B cell (primary cell): Measurements from ENCODE around the gene SCPEP1. TPM values are rescaled to one million over a fixed set of nuclear protein-coding genes. Genes with fewer than 3 reads are reported as not detected.

Experiments
- ATAC-seq: fragments of 200-7000 bp; cut with Tn5 transposase; one replicate; pipeline ENCODE4 v1.10.0; 2021; ENCODE audit warnings: low read depth, mild to moderate bottlenecking, moderate number of reproducible peaks, moderate library complexity
- CTCF ChIA-PET: fragments of 350-600 bp; sonication (Branson Sonifier 250); formaldehyde crosslinking; loops from one replicate; lab custom pipeline; 2021; ENCODE audit warnings: antibody characterized with exemption, inconsistent platforms; lab: Charles Lee
- POLR2A ChIA-PET: fragments of 350-600 bp; sonication (Branson Sonifier 250); formaldehyde crosslinking; loops from one replicate; lab custom pipeline; 2021; ENCODE audit warnings: antibody characterized with exemption; lab: Charles Lee
- DNase-seq: peaks from one replicate; pipeline ENCODE4 v3.0.0; 2013
- H2AFZ ChIP-seq: 2 replicates; pipeline ENCODE4 v1.6.1; 2012; ENCODE audit warnings: mild to moderate bottlenecking, low read depth, low read length; ENCODE audit not compliant: insufficient read depth, poor library complexity, severe bottlenecking
- H3K27ac ChIP-seq, 2 donors: 1 replicate in 1 of 2; 2 replicates in 1 of 2; pipeline ENCODE4 v1.5.1; 2012 to 2013; ENCODE audit warnings: low read length in 2 of 2, mild to moderate bottlenecking in 2 of 2, moderate library complexity in 1 of 2
- H3K27me3 ChIP-seq, 4 experiments: fragments of 200-600 bp in 1 of 4; sonication (generic) in 1 of 4; replicated peaks in 1 of 4; 1 replicate in 2 of 4; 2 replicates in 2 of 4; pipeline versions ENCODE4 v1.6.1 to v1.7.0; 2013 to 2016; ENCODE audit warnings: low read length in 3 of 4, mild to moderate bottlenecking in 2 of 4, mixed read lengths in 1 of 4, moderate library complexity in 1 of 4; ENCODE audit not compliant: insufficient read depth in 4 of 4, control insufficient read depth in 3 of 4; ENCODE audit errors: control extremely low read depth in 1 of 4
- H3K36me3 ChIP-seq, 2 experiments: replicated peaks in 1 of 2; 1 replicate in 1 of 2; 2 replicates in 1 of 2; pipeline versions ENCODE4 v1.6.1 to v1.7.1; 2013; ENCODE audit warnings: low read length in 1 of 2; ENCODE audit not compliant: insufficient read depth in 2 of 2, control insufficient read depth in 1 of 2; ENCODE audit errors: control extremely low read depth in 1 of 2, extremely low read depth in 1 of 2
- H3K4me1 ChIP-seq, 2 donors: fragments of 200-600 bp in 1 of 2; sonication (generic) in 1 of 2; 1 replicate in 1 of 2; 2 replicates in 1 of 2; pipeline versions ENCODE4 v1.5.1 to v1.6.1; 2013 to 2017; ENCODE audit warnings: low read length in 2 of 2; ENCODE audit not compliant: control insufficient read depth in 2 of 2, insufficient read depth in 2 of 2
- H3K4me2 ChIP-seq: replicated peaks from 2 replicates; pipeline ENCODE3; 2012; ENCODE audit warnings: mild to moderate bottlenecking, low read depth, low read length; ENCODE audit not compliant: poor library complexity, severe bottlenecking
- H3K4me3 ChIP-seq, 5 experiments: fragments of 200-600 bp in 1 of 5; sonication (generic) in 1 of 5; 1 replicate in 3 of 5; 2 replicates in 2 of 5; pipeline versions ENCODE4 v1.5.1 to v1.7.0; 2011 to 2016; ENCODE audit warnings: low read length in 4 of 5, mild to moderate bottlenecking in 4 of 5, low read depth in 2 of 5, control low read depth in 1 of 5, moderate library complexity in 1 of 5; ENCODE audit not compliant: insufficient read depth in 1 of 5; ENCODE audit errors: control extremely low read depth in 1 of 5, extremely low read depth in 1 of 5
- H3K79me2 ChIP-seq: fragments of 200-600 bp; sonication (generic); one replicate; pipeline ENCODE4 v1.6.0; 2016; ENCODE audit warnings: low read length; ENCODE audit not compliant: control insufficient read depth, insufficient read depth
- H3K9ac ChIP-seq: fragments of 200-600 bp; sonication (generic); 2 replicates; pipeline ENCODE4 v1.6.1; 2017; ENCODE audit warnings: mild to moderate bottlenecking, low read length, moderate library complexity
- H3K9me3 ChIP-seq, 3 donors: one replicate each; pipeline versions ENCODE4 v1.6.1 to v1.7.1; 2013; ENCODE audit warnings: low read length in 2 of 3; ENCODE audit not compliant: control insufficient read depth in 2 of 3, insufficient read depth in 1 of 3; ENCODE audit errors: control extremely low read depth in 1 of 3
- H4K20me1 ChIP-seq: 2 replicates; pipeline ENCODE4 v1.6.0; 2012; ENCODE audit warnings: mild to moderate bottlenecking, low read length; ENCODE audit not compliant: insufficient read depth, control insufficient read depth, poor library complexity, severe bottlenecking
- H3K27ac Mint-ChIP-seq: one replicate; pipeline ENCODE4 v1.8.0; 2021; ENCODE audit warnings: mixed read lengths
- H3K27me3 Mint-ChIP-seq: one replicate; pipeline ENCODE4 v1.8.0; 2021; ENCODE audit warnings: mixed read lengths
- H3K4me1 Mint-ChIP-seq: one replicate; pipeline ENCODE4 v1.8.0; 2021; ENCODE audit warnings: mixed read lengths
- H3K4me3 Mint-ChIP-seq: one replicate; pipeline ENCODE4 v1.8.0; 2021; ENCODE audit warnings: mixed read lengths
- H3K9me3 Mint-ChIP-seq: one replicate; pipeline ENCODE4 v1.8.0; 2022; ENCODE audit warnings: mixed read lengths; ENCODE audit not compliant: insufficient read depth
- CTCF ChIP-seq: fragments of 200-600 bp; IDR thresholded peaks from one replicate; pipeline ENCODE4 v1.8.0; 2022; ENCODE audit warnings: antibody characterized with exemption, mild to moderate bottlenecking
- EZH2 ChIP-seq: IDR thresholded peaks from 2 replicates; pipeline ENCODE4 v1.6.1; 2012; ENCODE audit warnings: borderline replicate concordance, low read depth, mild to moderate bottlenecking, moderate library complexity, low read length; ENCODE audit not compliant: insufficient read depth, poor library complexity, severe bottlenecking
- WGBS: methylation state at CpG from one replicate; pipeline ENCODE4 v1.1.5; 2013; ENCODE audit warnings: missing lambda C conversion rate; ENCODE audit not compliant: insufficient coverage; 5-methylcytosine and 5-hydroxymethylcytosine counted together
- intact Hi-C: fragments of 100-400 bp; cut with micrococcal nuclease; formaldehyde crosslinking; loops from one replicate; pipeline ENCODE4 v1.10.0; 2022
- polyA plus RNA-seq: library from polyadenylated mRNA; depleted of rRNA; stranded (reverse); fragments of >200 nt; gene quantifications from 2 replicates; pipeline ENCODE4 v1.2.3, GENCODE V29; 2012
- total RNA-seq, 2 donors: library from RNA; stranded (reverse); fragments of 120-200 nt in 1 of 2; gene quantifications; 1 replicate in 1 of 2; 2 replicates in 1 of 2; pipeline versions ENCODE4 v1.2.3 to v1.2.4, GENCODE V29; 2013 to 2022

SCPEP1 gene
- total and polyA plus RNA-seq, 2 donors (not counting 1 experiment from before 2014, with no cell fraction given): 66.6 to 121 TPM

DNA sequence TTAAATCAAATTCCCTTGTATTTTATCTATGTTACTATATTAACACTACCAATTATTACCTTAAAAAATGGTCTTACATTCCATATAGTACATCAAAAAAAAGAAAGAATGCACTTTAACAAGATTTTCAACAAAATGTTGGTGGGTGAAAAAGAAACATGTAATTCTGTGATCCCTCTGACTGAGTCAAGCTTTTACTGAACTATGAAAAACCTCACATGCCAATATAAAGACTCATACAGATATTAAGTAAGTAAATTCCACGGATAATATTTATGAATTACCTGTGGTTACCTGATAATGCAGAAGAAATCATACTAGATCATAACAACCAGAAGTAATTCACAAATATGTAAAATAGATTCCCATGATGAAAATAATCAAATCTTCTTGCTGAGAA is 29.4 kb upstream of the SCPEP1 start:
- WGBS: no CpG with 5 or more reads among the region's 1 CpG
- Histone ChIP-seq H3K79me2 (peaks cover 8% of the 10 kb centered on the region), H4K20me1 (no peaks in the 10 kb centered on the region), H3K4me1 (no peaks in the 10 kb centered on the region), H3K4me3 (no peak overlapping the region), H3K9ac (no peak overlapping the region), H2AFZ (no peak overlapping the region), H3K36me3 (peaks cover 3 to 46% of the 10 kb centered on the region in 2 experiments), H3K9me3 (no peaks in the 10 kb centered on the region), H3K4me2 (no peak overlapping the region), H3K27ac (no peak overlapping the region), H3K27me3 (no peaks in the 10 kb centered on the region)
- no peaks in the 10 kb centered on the region for H3K9me3 Mint-ChIP-seq
- H3K4me1 Mint-ChIP-seq: no peaks in the 10 kb centered on the region
- DNase-seq: no peak
- TF ChIP-seq CTCF (no peak), EZH2 (no peak)
- intact Hi-C loops: no loop called here
- ChIA-PET POLR2A (interaction anchor here (0.7 kb wide), 1 partner anchor 62 kb away, joined by 6 read pairs; no protein-coding TSS in a partner anchor), CTCF (interaction anchor here (0.6 kb wide), 1 partner anchor 13 kb away, joined by 3 read pairs; no protein-coding TSS in a partner anchor)
- ATAC-seq: no peak
- no peak overlapping the region for H3K4me3 Mint-ChIP-seq
- H3K27me3 Mint-ChIP-seq: no peaks in the 10 kb centered on the region
- no peak overlapping the region for H3K27ac Mint-ChIP-seq

DNA sequence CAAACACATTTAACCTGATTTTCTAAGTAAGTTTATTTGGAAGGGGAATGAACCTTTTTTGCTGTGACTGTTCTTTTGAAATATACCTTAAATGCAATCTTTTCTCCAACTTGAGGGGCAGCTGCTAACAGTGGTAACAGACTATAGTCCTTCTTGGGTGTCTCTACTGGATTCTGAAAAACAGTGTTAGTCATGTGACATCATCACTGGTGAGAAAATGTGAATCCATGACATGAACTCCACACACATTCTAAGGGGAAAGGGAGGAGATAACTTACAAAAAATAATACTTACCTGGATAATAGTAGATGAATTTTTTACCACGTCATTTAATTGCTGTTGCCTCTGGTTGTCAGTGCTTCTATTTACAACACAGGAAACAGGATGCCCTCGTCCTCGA is 28.3 kb upstream of the SCPEP1 start:
- Mint-ChIP-seq H3K4me1 (no peaks in the 10 kb centered on the region), H3K27ac (no peak overlapping the region), H3K4me3 (no peak overlapping the region), H3K27me3 (no peaks in the 10 kb centered on the region), H3K9me3 (no peaks in the 10 kb centered on the region)
- Histone ChIP-seq H3K9ac (no peak overlapping the region), H3K4me1 (no peaks in the 10 kb centered on the region), H3K27ac (no peak overlapping the region), H3K36me3 (peaks cover 3 to 40% of the 10 kb centered on the region in 2 experiments), H2AFZ (no peak overlapping the region), H3K9me3 (no peaks in the 10 kb centered on the region), H3K79me2 (peaks cover 8% of the 10 kb centered on the region), H4K20me1 (no peaks in the 10 kb centered on the region), H3K27me3 (no peaks in the 10 kb centered on the region), H3K4me3 (no peak overlapping the region), H3K4me2 (no peak overlapping the region)
- no peak for DNase-seq
- ATAC-seq: no peak
- 81% methylated on average over 3 of the region's 3 CpGs for WGBS
- ChIA-PET POLR2A (no interaction called here), CTCF (no interaction called here)
- no peak for TF ChIP-seq EZH2
- no peak for TF ChIP-seq CTCF
- intact Hi-C loops: no loop called here
